Inflammatory macrophage treated with lipopolysaccharide for 1 hour (primary cell): ENCODE measurements around the gene PSG11.
"Not testable (repeated sequence)": the region's sequence is repeated elsewhere in the genome, so short reads cannot be mapped to it uniquely, and the experiment has no call there.

Source experiments
- DNase-seq, 2 donors: peaks; one replicate each; pipeline ENCODE4 v3.0.0-alpha.2; 2020 to 2022

The PSG11 gene

DNA sequence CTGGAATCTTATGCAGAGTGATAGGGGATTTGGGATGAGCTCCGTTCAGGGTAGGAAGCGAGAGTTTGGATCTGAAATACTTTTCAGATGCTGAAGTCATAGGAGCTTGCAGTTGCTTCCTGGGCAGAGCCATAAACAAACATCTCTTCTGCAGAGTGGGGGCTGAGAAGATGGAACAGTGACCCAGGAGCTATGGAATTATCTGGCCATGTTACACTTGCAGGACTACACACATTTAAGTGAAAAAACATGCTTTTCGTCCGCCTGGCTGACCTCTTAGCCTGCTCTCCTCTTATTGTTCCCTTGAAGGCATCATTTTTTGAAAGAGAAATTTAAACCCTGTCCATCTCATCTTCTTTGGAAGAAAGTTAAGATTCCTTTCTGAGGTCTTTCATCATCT is 40.7 kb downstream of the PSG11 start:
- DNase-seq = no peak

DNA sequence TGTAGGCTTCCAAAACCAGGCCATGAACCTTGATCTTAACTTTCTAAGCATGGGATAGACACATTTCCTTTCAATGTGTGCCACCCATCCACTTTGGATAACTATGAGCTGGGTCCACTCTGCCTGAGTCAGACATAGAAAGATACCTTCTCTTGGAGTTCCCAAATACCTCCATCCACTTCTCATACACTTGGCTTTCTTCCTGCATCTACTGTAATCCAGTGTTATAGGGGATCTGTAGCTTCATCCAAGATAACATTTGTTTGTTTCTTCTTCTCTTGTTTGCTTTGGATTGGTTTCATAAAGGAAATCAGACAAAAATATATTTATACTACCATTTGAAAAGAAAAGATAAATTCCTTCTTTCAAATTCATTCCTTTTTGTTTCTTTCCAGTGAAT is 44.2 kb downstream of the PSG11 start:
- DNase-seq = not testable (repeated sequence)

- DNase-seq = not testable (repeated sequence)
These were observed 54.8 kb downstream of the PSG11 start for GRCh38 chr19:42971451-42971850.

GRCh38 chr19:42965176-42965575 is 61.1 kb downstream of the PSG11 start:
- DNase-seq = no peak

DNA sequence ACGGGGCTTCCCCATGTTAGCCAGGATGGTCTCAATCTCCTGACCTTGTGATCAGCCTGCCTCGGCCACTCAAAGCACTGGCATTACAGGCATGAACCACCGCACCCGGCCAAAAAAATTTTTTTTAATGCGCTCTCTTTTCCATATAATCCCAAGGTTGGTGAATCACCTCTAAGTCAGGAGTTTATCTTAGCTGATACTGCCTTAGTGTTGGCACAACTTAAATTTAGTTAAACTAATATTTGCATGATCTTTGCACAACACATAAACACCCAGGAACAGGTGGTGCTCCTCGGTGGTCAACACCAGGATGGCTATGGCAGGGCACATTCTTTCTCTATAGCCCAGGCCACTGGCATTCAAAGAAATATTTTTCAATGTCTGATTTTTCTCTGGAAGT is 65.2 kb downstream of the PSG11 start:
- no peak for DNase-seq
